ENCODE results near the gene TSC22D1.

GRCh38 chr13:44573071-44573470, 3.1 kb downstream of the TSC22D1 start:
- TF ChIP-seq SP1 (CRISPR knock-in tag; conservative IDR thresholded peaks at IDR 0.05) (no peak), CREB1 (CRISPR knock-in tag; IDR thresholded peaks at IDR 0.05) (no peak), CTCF (IDR thresholded peaks at IDR 0.05) (no peak), PRRX2 (CRISPR knock-in tag; IDR thresholded peaks at IDR 0.05) (no peak), FOXJ3 (CRISPR knock-in tag; IDR thresholded peaks at IDR 0.05; ENCODE audit: borderline replicate concordance) (no peak), ZNF138 (CRISPR knock-in tag; conservative IDR thresholded peaks at IDR 0.05) (no peak), JAZF1 (CRISPR knock-in tag; IDR thresholded peaks at IDR 0.05) (no peak)
- TF ChIP-seq, protein P1, sequence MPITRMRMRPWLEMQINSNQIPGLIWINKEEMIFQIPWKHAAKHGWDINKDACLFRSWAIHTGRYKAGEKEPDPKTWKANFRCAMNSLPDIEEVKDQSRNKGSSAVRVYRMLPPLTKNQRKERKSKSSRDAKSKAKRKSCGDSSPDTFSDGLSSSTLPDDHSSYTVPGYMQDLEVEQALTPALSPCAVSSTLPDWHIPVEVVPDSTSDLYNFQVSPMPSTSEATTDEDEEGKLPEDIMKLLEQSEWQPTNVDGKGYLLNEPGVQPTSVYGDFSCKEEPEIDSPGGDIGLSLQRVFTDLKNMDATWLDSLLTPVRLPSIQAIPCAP (CRISPR knock-in tag; IDR thresholded peaks at IDR 0.05): no peak
- TF ChIP-seq, protein P2, sequence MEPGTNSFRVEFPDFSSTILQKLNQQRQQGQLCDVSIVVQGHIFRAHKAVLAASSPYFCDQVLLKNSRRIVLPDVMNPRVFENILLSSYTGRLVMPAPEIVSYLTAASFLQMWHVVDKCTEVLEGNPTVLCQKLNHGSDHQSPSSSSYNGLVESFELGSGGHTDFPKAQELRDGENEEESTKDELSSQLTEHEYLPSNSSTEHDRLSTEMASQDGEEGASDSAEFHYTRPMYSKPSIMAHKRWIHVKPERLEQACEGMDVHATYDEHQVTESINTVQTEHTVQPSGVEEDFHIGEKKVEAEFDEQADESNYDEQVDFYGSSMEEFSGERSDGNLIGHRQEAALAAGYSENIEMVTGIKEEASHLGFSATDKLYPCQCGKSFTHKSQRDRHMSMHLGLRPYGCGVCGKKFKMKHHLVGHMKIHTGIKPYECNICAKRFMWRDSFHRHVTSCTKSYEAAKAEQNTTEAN (CRISPR knock-in tag; IDR thresholded peaks at IDR 0.05): no peak
- TF ChIP-seq, protein P3, sequence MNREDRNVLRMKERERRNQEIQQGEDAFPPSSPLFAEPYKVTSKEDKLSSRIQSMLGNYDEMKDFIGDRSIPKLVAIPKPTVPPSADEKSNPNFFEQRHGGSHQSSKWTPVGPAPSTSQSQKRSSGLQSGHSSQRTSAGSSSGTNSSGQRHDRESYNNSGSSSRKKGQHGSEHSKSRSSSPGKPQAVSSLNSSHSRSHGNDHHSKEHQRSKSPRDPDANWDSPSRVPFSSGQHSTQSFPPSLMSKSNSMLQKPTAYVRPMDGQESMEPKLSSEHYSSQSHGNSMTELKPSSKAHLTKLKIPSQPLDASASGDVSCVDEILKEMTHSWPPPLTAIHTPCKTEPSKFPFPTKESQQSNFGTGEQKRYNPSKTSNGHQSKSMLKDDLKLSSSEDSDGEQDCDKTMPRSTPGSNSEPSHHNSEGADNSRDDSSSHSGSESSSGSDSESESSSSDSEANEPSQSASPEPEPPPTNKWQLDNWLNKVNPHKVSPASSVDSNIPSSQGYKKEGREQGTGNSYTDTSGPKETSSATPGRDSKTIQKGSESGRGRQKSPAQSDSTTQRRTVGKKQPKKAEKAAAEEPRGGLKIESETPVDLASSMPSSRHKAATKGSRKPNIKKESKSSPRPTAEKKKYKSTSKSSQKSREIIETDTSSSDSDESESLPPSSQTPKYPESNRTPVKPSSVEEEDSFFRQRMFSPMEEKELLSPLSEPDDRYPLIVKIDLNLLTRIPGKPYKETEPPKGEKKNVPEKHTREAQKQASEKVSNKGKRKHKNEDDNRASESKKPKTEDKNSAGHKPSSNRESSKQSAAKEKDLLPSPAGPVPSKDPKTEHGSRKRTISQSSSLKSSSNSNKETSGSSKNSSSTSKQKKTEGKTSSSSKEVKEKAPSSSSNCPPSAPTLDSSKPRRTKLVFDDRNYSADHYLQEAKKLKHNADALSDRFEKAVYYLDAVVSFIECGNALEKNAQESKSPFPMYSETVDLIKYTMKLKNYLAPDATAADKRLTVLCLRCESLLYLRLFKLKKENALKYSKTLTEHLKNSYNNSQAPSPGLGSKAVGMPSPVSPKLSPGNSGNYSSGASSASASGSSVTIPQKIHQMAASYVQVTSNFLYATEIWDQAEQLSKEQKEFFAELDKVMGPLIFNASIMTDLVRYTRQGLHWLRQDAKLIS (CRISPR knock-in tag; IDR thresholded peaks at IDR 0.05; ENCODE audit: borderline replicate concordance): no peak
- TF ChIP-seq, protein P4, sequence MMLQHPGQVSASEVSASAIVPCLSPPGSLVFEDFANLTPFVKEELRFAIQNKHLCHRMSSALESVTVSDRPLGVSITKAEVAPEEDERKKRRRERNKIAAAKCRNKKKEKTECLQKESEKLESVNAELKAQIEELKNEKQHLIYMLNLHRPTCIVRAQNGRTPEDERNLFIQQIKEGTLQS (CRISPR knock-in tag; conservative IDR thresholded peaks at IDR 0.05): no peak

Measured in WTC11 (cell line).